Stimulated activated memory B cell treated with anti-CD40 and anti-IgM and Interleukin-4, amounts not matched to agents 10 μg/mL and 1 μg/mL and 100 μg/mL, for 72 hours (primary cell): ENCODE measurements around the gene ZCCHC7.
A peak's percentile ranks its signal among the peaks of the same experiment; 100 is the strongest.
"Not testable (repeated sequence)": the region's sequence is repeated elsewhere in the genome, so short reads cannot be mapped to it uniquely, and the experiment has no call there.

Experiments
- ATAC-seq: fragments of 150-1000 bp; cut with Tn5 transposase; 2 replicates; pipeline ENCODE4 v1.10.0; 2021
- H3K27ac Mint-ChIP-seq: one replicate; pipeline ENCODE4 v1.8.0; 2022; ENCODE audit warnings: mild to moderate bottlenecking, mixed read lengths
- H3K27me3 Mint-ChIP-seq: one replicate; pipeline ENCODE4 v1.8.0; 2022; ENCODE audit warnings: mixed read lengths
- H3K36me3 Mint-ChIP-seq: one replicate; pipeline ENCODE4 v1.8.0; 2022; ENCODE audit warnings: mixed read lengths
- H3K4me1 Mint-ChIP-seq: one replicate; pipeline ENCODE4 v1.8.0; 2022; ENCODE audit warnings: mixed read lengths
- H3K4me3 Mint-ChIP-seq: one replicate; pipeline ENCODE4 v1.8.0; 2022; ENCODE audit warnings: mild to moderate bottlenecking, moderate library complexity, mixed read lengths
- H3K9me3 Mint-ChIP-seq: one replicate; pipeline ENCODE4 v1.8.0; 2022; ENCODE audit warnings: mixed read lengths

The ZCCHC7 gene

GRCh38 chr9:37180138-37180537, 59.8 kb downstream of the ZCCHC7 start:
- H3K4me3 Mint-ChIP-seq: no peak overlapping the region
- no peaks in the 10 kb centered on the region for H3K27me3 Mint-ChIP-seq
- H3K27ac Mint-ChIP-seq: no peak overlapping the region
- no peak for ATAC-seq
- peaks cover 2% of the 10 kb centered on the region for H3K9me3 Mint-ChIP-seq
- H3K4me1 Mint-ChIP-seq: peaks cover 50% of the 10 kb centered on the region
- peaks cover 43% of the 10 kb centered on the region for H3K36me3 Mint-ChIP-seq

GRCh38 chr9:37182718-37183117, 62.3 kb downstream of the ZCCHC7 start:
- H3K36me3 Mint-ChIP-seq: peaks cover 26% of the 10 kb centered on the region
- H3K4me1 Mint-ChIP-seq: peaks cover 52% of the 10 kb centered on the region
- H3K27me3 Mint-ChIP-seq: no peaks in the 10 kb centered on the region
- no peak for ATAC-seq
- H3K27ac Mint-ChIP-seq: no peak overlapping the region
- H3K9me3 Mint-ChIP-seq: peaks cover 2% of the 10 kb centered on the region
- no peak overlapping the region for H3K4me3 Mint-ChIP-seq

- no peak overlapping the region for H3K27ac Mint-ChIP-seq
- peaks cover 2% of the 10 kb centered on the region for H3K9me3 Mint-ChIP-seq
- H3K36me3 Mint-ChIP-seq: peaks cover 42% of the 10 kb centered on the region
- peaks cover 47% of the 10 kb centered on the region for H3K4me1 Mint-ChIP-seq
- no peak overlapping the region for H3K4me3 Mint-ChIP-seq
- no peaks in the 10 kb centered on the region for H3K27me3 Mint-ChIP-seq
- no peak for ATAC-seq
Observed at GRCh38 chr9:37184905-37185867, 64.8 kb downstream of the ZCCHC7 start.

GRCh38 chr9:37187292-37187691, 66.9 kb downstream of the ZCCHC7 start:
- Mint-ChIP-seq H3K4me3 (peak overlapping the region; percentile 93), H3K9me3 (no peaks in the 10 kb centered on the region), H3K36me3 (peaks cover 45% of the 10 kb centered on the region), H3K27me3 (no peaks in the 10 kb centered on the region), H3K27ac (peak overlapping the region; percentile 82), H3K4me1 (peaks cover 62% of the 10 kb centered on the region)
- ATAC-seq: peak; percentile 85

- peak overlapping the region; percentile 82 for H3K27ac Mint-ChIP-seq
Observed at GRCh38 chr9:37187713-37188439, 67.5 kb downstream of the ZCCHC7 start.

GRCh38 chr9:37190739-37191138, 70.4 kb downstream of the ZCCHC7 start:
- Mint-ChIP-seq H3K4me1 (peaks cover 66% of the 10 kb centered on the region), H3K27ac (peak overlapping the region; percentile 76), H3K36me3 (peaks cover 53% of the 10 kb centered on the region)
- H3K9me3 Mint-ChIP-seq, ATAC-seq, H3K4me3 Mint-ChIP-seq, H3K27me3 Mint-ChIP-seq: not testable (repeated sequence)

More at GRCh38 chr9:37187713-37188439, 67.5 kb downstream of the ZCCHC7 start:
- Mint-ChIP-seq H3K36me3 (peaks cover 50% of the 10 kb centered on the region), H3K9me3 (no peaks in the 10 kb centered on the region), H3K4me3 (peak overlapping the region; percentile 93), H3K4me1 (peaks cover 63% of the 10 kb centered on the region), H3K27me3 (no peaks in the 10 kb centered on the region)
- ATAC-seq: peak; percentile 92

GRCh38 chr9:37191403-37192089, 71.2 kb downstream of the ZCCHC7 start:
- Mint-ChIP-seq H3K9me3 (peaks cover 3% of the 10 kb centered on the region), H3K4me1 (peaks cover 72% of the 10 kb centered on the region), H3K27me3 (no peaks in the 10 kb centered on the region), H3K27ac (peak overlapping the region; percentile 76), H3K4me3 (peak overlapping the region; percentile 54), H3K36me3 (peaks cover 53% of the 10 kb centered on the region)
- ATAC-seq: no peak

GRCh38 chr9:37192803-37193202, 72.4 kb downstream of the ZCCHC7 start:
- Mint-ChIP-seq H3K36me3 (peaks cover 53% of the 10 kb centered on the region), H3K4me3 (no peak overlapping the region), H3K9me3 (peaks cover 3% of the 10 kb centered on the region), H3K27ac (peak overlapping the region; percentile 76), H3K4me1 (peaks cover 73% of the 10 kb centered on the region), H3K27me3 (no peaks in the 10 kb centered on the region)
- ATAC-seq: no peak

- H3K27me3 Mint-ChIP-seq: no peaks in the 10 kb centered on the region
- ATAC-seq: peak; percentile 89
- H3K4me3 Mint-ChIP-seq: peak overlapping the region; percentile 53
- peaks cover 11% of the 10 kb centered on the region for H3K9me3 Mint-ChIP-seq
- peaks cover 47% of the 10 kb centered on the region for H3K36me3 Mint-ChIP-seq
- peak overlapping the region; percentile 94 for H3K27ac Mint-ChIP-seq
- H3K4me1 Mint-ChIP-seq: peaks cover 79% of the 10 kb centered on the region
Observed at GRCh38 chr9:37197158-37198038, 77.0 kb downstream of the ZCCHC7 start.

GRCh38 chr9:37198039-37198729, 77.8 kb downstream of the ZCCHC7 start:
- H3K27ac Mint-ChIP-seq: peak overlapping the region; percentile 94
- H3K27me3 Mint-ChIP-seq: no peaks in the 10 kb centered on the region
- peaks cover 45% of the 10 kb centered on the region for H3K36me3 Mint-ChIP-seq
- peaks cover 73% of the 10 kb centered on the region for H3K4me1 Mint-ChIP-seq
- H3K9me3 Mint-ChIP-seq: peaks cover 11% of the 10 kb centered on the region
- ATAC-seq: no peak
- H3K4me3 Mint-ChIP-seq: peak overlapping the region; percentile 24

GRCh38 chr9:37198831-37199230, 78.5 kb downstream of the ZCCHC7 start:
- no peak overlapping the region for H3K4me3 Mint-ChIP-seq
- H3K27ac Mint-ChIP-seq: peak overlapping the region; percentile 94
- no peaks in the 10 kb centered on the region for H3K27me3 Mint-ChIP-seq
- peaks cover 14% of the 10 kb centered on the region for H3K9me3 Mint-ChIP-seq
- peaks cover 75% of the 10 kb centered on the region for H3K4me1 Mint-ChIP-seq
- ATAC-seq: no peak
- peaks cover 47% of the 10 kb centered on the region for H3K36me3 Mint-ChIP-seq

GRCh38 chr9:37200433-37201005, 80.1 kb downstream of the ZCCHC7 start:
- no peak for ATAC-seq

GRCh38 chr9:37201581-37201980, 81.2 kb downstream of the ZCCHC7 start:
- Mint-ChIP-seq H3K27ac (peak overlapping the region; percentile 94), H3K4me1 (peaks cover 67% of the 10 kb centered on the region), H3K9me3 (peaks cover 14% of the 10 kb centered on the region), H3K4me3 (no peak overlapping the region), H3K27me3 (no peaks in the 10 kb centered on the region), H3K36me3 (peaks cover 59% of the 10 kb centered on the region)
- no peak for ATAC-seq

More at GRCh38 chr9:37200433-37201005, 80.1 kb downstream of the ZCCHC7 start:
- H3K27me3 Mint-ChIP-seq: no peaks in the 10 kb centered on the region
- peaks cover 51% of the 10 kb centered on the region for H3K36me3 Mint-ChIP-seq
- H3K27ac Mint-ChIP-seq: peak overlapping the region; percentile 94
- peaks cover 68% of the 10 kb centered on the region for H3K4me1 Mint-ChIP-seq
- H3K4me3 Mint-ChIP-seq: no peak overlapping the region
- H3K9me3 Mint-ChIP-seq: peaks cover 11% of the 10 kb centered on the region
